Astrocyte of the spinal cord (primary cell): ENCODE data around the gene PDK1.
A peak's percentile ranks its signal among the peaks of the same experiment; 100 is the strongest.

Experiments used
- DNase-seq: peaks from one replicate; pipeline ENCODE4 v3.0.0; 2011; ENCODE audit warnings: low read depth, low spot score
- H3K4me3 ChIP-seq: 2 replicates; pipeline ENCODE4 v1.5.1; 2011; ENCODE audit warnings: low read depth, mild to moderate bottlenecking, low read length, moderate library complexity
- CTCF ChIP-seq: IDR thresholded peaks from 2 replicates; pipeline ENCODE4 v1.5.1; 2012; ENCODE audit warnings: low read depth, mild to moderate bottlenecking, low read length, inconsistent platforms
- in situ Hi-C: cut with HindIII; loops from 2 replicates; pipeline ENCODE4 v1.10.0; 2017; ENCODE audit warnings: low sequenced_read_pairs

The PDK1 gene

GRCh38 chr2:172643142-172643541 lies 87.3 kb downstream of the PDK1 start:
- no peak for DNase-seq
- H3K4me3 ChIP-seq = no peak overlapping the region
- TF ChIP-seq CTCF = no peak
- in situ Hi-C loops = no loop called here

- in situ Hi-C loops = no loop called here
- H3K4me3 ChIP-seq = no peak overlapping the region
- TF ChIP-seq CTCF = no peak
- peak; percentile 33 for DNase-seq
Measured at GRCh38 chr2:172647439-172647838, 91.5 kb downstream of the PDK1 start.

- peak; percentile 91 for DNase-seq
- in situ Hi-C loops = no loop called here
Measured at GRCh38 chr2:172655091-172655837, 99.4 kb downstream of the PDK1 start.

GRCh38 chr2:172655838-172656573 lies 100.1 kb downstream of the PDK1 start:
- no peak overlapping the region for H3K4me3 ChIP-seq
- DNase-seq = peak; percentile 35
- TF ChIP-seq CTCF = no peak
- in situ Hi-C loops = no loop called here

More at GRCh38 chr2:172655091-172655837, 99.4 kb downstream of the PDK1 start:
- H3K4me3 ChIP-seq = no peak overlapping the region
- TF ChIP-seq CTCF = no peak
